Neural cell (in vitro differentiated cells): ENCODE results near the gene ST6GALNAC3. TPM values are rescaled to one million over a fixed set of nuclear protein-coding genes. Genes with fewer than 3 reads are reported as not detected.

Experiments
- H2AFZ ChIP-seq: fragments of 200-600, 300-800 bp; sonication (generic), shearing (Covaris generic); 2 replicates; pipeline ENCODE4 v1.6.0; 2014; ENCODE audit warnings: low read depth, mild to moderate bottlenecking, antibody characterized with exemption, low read length, moderate library complexity
- H3F3A ChIP-seq: fragments of 200-600 bp; shearing (Covaris generic); 2 replicates; pipeline ENCODE4 v1.6.1; 2016; ENCODE audit warnings: mild to moderate bottlenecking, moderate library complexity, mixed read lengths, antibody characterized with exemption, low read length; ENCODE audit not compliant: insufficient read depth, poor library complexity, severe bottlenecking
- H3K27ac ChIP-seq: fragments of 200-600, 300-800 bp; sonication (generic), shearing (Covaris generic); 2 replicates; pipeline ENCODE4 v1.5.1; 2014; ENCODE audit warnings: mild to moderate bottlenecking, low read length, moderate library complexity
- H3K27me3 ChIP-seq: fragments of 300-800, 200-600 bp; sonication (generic), shearing (Covaris generic); 2 replicates; pipeline ENCODE4 v1.6.0; 2014; ENCODE audit warnings: mild to moderate bottlenecking, low read depth, low read length, moderate library complexity; ENCODE audit not compliant: insufficient read depth
- H3K36me3 ChIP-seq: fragments of 300-800, 200-600 bp; sonication (generic), shearing (Covaris generic); 2 replicates; pipeline ENCODE4 v1.5.1; 2014; ENCODE audit warnings: mild to moderate bottlenecking, antibody characterized with exemption, low read length, moderate library complexity; ENCODE audit not compliant: insufficient read depth
- H3K4me2 ChIP-seq: fragments of 300-800, 200-600 bp; sonication (generic), shearing (Covaris generic); 2 replicates; pipeline ENCODE4 v1.6.0; 2014; ENCODE audit warnings: mild to moderate bottlenecking, low read length
- H3K4me3 ChIP-seq: fragments of 300-800, 200-600 bp; sonication (generic), shearing (Covaris generic); 2 replicates; pipeline ENCODE4 v1.5.1; 2014; ENCODE audit warnings: mild to moderate bottlenecking, low read length, moderate library complexity
- H3K79me2 ChIP-seq: fragments of 200-600 bp; shearing (Covaris generic); replicated peaks from 2 replicates; pipeline ENCODE4 v1.6.0; 2014; ENCODE audit warnings: mild to moderate bottlenecking, low read length, moderate library complexity; ENCODE audit not compliant: insufficient read depth
- H3K9ac ChIP-seq: fragments of 300-800, 200-600 bp; sonication (generic), shearing (Covaris generic); 2 replicates; pipeline ENCODE4 v1.6.1; 2016; ENCODE audit warnings: mild to moderate bottlenecking, low read length, mixed read lengths
- H3K9me2 ChIP-seq: fragments of 200-600 bp; shearing (Covaris generic); 2 replicates; pipeline ENCODE4 v1.6.1; 2016; ENCODE audit warnings: mild to moderate bottlenecking, low read length, mixed read lengths; ENCODE audit not compliant: insufficient read depth
- H3K9me3 ChIP-seq: fragments of 200-600, 300-800 bp; sonication (generic), shearing (Covaris generic); 2 replicates; pipeline ENCODE4 v1.6.1; 2016; ENCODE audit warnings: mild to moderate bottlenecking, mixed run types, low read length, moderate library complexity, mixed read lengths
- H4K20me1 ChIP-seq: fragments of 200-600 bp; shearing (Covaris generic); 2 replicates; pipeline ENCODE4 v1.6.1; 2016; ENCODE audit warnings: mild to moderate bottlenecking, mixed run types; ENCODE audit not compliant: insufficient read depth
- EP300 ChIP-seq: fragments of 450-650 bp; conservative IDR thresholded peaks from 2 replicates; pipeline ENCODE4 v1.6.1; 2014; ENCODE audit warnings: antibody characterized with exemption, mild to moderate bottlenecking, moderate library complexity; ENCODE audit not compliant: poor library complexity, severe bottlenecking
- EZH2 ChIP-seq: fragments of 200-600, 300-800 bp; shearing (Covaris generic), sonication (generic); IDR thresholded peaks from 2 replicates; pipeline ENCODE4 v1.6.1; 2014; ENCODE audit warnings: antibody characterized with exemption, low read length, borderline replicate concordance, mild to moderate bottlenecking; ENCODE audit not compliant: insufficient read depth, poor library complexity, severe bottlenecking
- MXI1 ChIP-seq: fragments of 450-650 bp; conservative IDR thresholded peaks from 2 replicates; pipeline ENCODE4 v1.6.1; 2014; ENCODE audit warnings: antibody characterized with exemption, mild to moderate bottlenecking; ENCODE audit not compliant: poor library complexity, severe bottlenecking
- POLR2AphosphoS5 ChIP-seq: IDR thresholded peaks from 2 replicates; pipeline ENCODE4 v1.6.1; 2012
- RAD21 ChIP-seq: fragments of 450-650 bp; conservative IDR thresholded peaks from 2 replicates; pipeline ENCODE4 v1.6.1; 2014; ENCODE audit warnings: antibody characterized with exemption, mild to moderate bottlenecking, moderate library complexity
- SMC3 ChIP-seq: fragments of 450-650 bp; conservative IDR thresholded peaks from 2 replicates; pipeline ENCODE4 v1.6.1; 2014; ENCODE audit warnings: antibody characterized with exemption, mild to moderate bottlenecking, moderate library complexity; ENCODE audit not compliant: poor library complexity
- TAF1 ChIP-seq: IDR thresholded peaks from 2 replicates; pipeline ENCODE4 v1.6.1; 2012; ENCODE audit warnings: low read depth
- polyA plus RNA-seq: library from polyadenylated mRNA; depleted of rRNA; stranded (reverse); fragments of >200 nt; gene quantifications from 2 replicates; pipeline ENCODE4 v1.2.3, GENCODE V29; 2014
- TF ChIP-seq, protein P1 (sequence below): fragments of 450-650 bp; IDR thresholded peaks from 2 replicates; pipeline ENCODE4 v1.5.1; 2014; ENCODE audit warnings: antibody characterized with exemption, mild to moderate bottlenecking, moderate library complexity; ENCODE audit not compliant: poor library complexity, severe bottlenecking
- TF ChIP-seq, protein P2 (sequence below): IDR thresholded peaks from 2 replicates; pipeline ENCODE4 v1.6.1; 2012; ENCODE audit warnings: borderline replicate concordance

ST6GALNAC3 gene
- polyA plus RNA-seq, 1 donor from 2014 or later = 3.6 TPM

DNA sequence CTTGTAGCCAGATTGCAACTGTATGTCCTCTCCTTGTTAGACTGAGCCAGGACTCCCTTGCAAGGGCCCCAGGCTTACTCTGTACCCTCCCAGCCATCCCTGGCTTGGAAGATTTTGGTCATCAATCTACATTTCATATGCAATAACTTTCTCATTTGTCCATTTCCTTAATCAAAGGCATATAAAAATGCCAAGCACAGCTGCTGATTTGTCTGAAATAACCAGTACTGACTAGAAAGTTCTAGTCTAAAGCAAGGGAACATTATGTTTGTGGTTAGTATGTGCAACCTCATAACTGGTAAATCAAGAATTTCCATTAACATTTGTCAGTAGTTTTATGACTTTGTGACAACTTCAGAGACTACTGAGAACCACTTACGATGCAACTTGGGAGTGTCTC, 370.2 kb downstream of the ST6GALNAC3 start:
- Histone ChIP-seq H3K9ac (no peak overlapping the region), H3K36me3 (no peaks in the 10 kb centered on the region), H2AFZ (no peak overlapping the region), H3K9me2 (no peaks in the 10 kb centered on the region), H3K9me3 (peaks cover 4% of the 10 kb centered on the region), H3F3A (no peaks in the 10 kb centered on the region), H3K4me3 (no peak overlapping the region), H3K27me3 (no peaks in the 10 kb centered on the region), H3K27ac (no peak overlapping the region), H3K4me2 (no peak overlapping the region), H4K20me1 (no peaks in the 10 kb centered on the region), H3K79me2 (no peaks in the 10 kb centered on the region)
- TF ChIP-seq, protein P1, sequence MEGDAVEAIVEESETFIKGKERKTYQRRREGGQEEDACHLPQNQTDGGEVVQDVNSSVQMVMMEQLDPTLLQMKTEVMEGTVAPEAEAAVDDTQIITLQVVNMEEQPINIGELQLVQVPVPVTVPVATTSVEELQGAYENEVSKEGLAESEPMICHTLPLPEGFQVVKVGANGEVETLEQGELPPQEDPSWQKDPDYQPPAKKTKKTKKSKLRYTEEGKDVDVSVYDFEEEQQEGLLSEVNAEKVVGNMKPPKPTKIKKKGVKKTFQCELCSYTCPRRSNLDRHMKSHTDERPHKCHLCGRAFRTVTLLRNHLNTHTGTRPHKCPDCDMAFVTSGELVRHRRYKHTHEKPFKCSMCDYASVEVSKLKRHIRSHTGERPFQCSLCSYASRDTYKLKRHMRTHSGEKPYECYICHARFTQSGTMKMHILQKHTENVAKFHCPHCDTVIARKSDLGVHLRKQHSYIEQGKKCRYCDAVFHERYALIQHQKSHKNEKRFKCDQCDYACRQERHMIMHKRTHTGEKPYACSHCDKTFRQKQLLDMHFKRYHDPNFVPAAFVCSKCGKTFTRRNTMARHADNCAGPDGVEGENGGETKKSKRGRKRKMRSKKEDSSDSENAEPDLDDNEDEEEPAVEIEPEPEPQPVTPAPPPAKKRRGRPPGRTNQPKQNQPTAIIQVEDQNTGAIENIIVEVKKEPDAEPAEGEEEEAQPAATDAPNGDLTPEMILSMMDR = no peak
- no peak for TF ChIP-seq POLR2AphosphoS5
- no peak for TF ChIP-seq TAF1
- TF ChIP-seq, protein P2, sequence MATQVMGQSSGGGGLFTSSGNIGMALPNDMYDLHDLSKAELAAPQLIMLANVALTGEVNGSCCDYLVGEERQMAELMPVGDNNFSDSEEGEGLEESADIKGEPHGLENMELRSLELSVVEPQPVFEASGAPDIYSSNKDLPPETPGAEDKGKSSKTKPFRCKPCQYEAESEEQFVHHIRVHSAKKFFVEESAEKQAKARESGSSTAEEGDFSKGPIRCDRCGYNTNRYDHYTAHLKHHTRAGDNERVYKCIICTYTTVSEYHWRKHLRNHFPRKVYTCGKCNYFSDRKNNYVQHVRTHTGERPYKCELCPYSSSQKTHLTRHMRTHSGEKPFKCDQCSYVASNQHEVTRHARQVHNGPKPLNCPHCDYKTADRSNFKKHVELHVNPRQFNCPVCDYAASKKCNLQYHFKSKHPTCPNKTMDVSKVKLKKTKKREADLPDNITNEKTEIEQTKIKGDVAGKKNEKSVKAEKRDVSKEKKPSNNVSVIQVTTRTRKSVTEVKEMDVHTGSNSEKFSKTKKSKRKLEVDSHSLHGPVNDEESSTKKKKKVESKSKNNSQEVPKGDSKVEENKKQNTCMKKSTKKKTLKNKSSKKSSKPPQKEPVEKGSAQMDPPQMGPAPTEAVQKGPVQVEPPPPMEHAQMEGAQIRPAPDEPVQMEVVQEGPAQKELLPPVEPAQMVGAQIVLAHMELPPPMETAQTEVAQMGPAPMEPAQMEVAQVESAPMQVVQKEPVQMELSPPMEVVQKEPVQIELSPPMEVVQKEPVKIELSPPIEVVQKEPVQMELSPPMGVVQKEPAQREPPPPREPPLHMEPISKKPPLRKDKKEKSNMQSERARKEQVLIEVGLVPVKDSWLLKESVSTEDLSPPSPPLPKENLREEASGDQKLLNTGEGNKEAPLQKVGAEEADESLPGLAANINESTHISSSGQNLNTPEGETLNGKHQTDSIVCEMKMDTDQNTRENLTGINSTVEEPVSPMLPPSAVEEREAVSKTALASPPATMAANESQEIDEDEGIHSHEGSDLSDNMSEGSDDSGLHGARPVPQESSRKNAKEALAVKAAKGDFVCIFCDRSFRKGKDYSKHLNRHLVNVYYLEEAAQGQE = no peak
- TF ChIP-seq SMC3 = no peak
- no peak for TF ChIP-seq EP300
- no peak for TF ChIP-seq EZH2
- TF ChIP-seq MXI1 = no peak
- no peak for TF ChIP-seq RAD21

DNA sequence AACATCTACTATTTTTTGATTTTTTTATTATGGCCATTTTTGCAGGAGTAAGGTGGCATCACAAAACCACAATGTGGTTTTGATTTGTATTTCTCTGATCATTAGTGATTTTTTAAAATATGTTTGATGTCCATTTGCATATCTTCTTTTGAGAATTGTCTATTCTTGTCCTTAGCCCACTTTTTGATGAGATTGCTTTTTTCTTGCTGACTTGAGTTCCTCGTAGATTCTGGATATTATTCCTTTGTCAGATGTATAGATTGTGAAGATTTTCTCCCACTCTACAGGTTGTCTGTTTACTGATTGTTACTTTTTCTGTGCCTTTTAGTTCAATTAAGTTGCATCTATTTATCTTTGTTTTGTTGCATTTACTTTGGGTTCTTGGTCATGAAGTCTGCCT, 375.7 kb downstream of the ST6GALNAC3 start:
- Histone ChIP-seq H3K27ac (no peak overlapping the region), H4K20me1 (no peaks in the 10 kb centered on the region), H3F3A (no peaks in the 10 kb centered on the region), H3K9me3 (peaks cover 4% of the 10 kb centered on the region), H3K9ac (no peak overlapping the region), H3K4me3 (no peak overlapping the region), H3K79me2 (no peaks in the 10 kb centered on the region), H3K9me2 (no peaks in the 10 kb centered on the region), H3K27me3 (no peaks in the 10 kb centered on the region), H2AFZ (no peak overlapping the region), H3K36me3 (no peaks in the 10 kb centered on the region), H3K4me2 (no peak overlapping the region)
- TF ChIP-seq, protein P1 = no peak
- no peak for TF ChIP-seq POLR2AphosphoS5
- TF ChIP-seq EZH2 = no peak
- TF ChIP-seq RAD21 = no peak
- TF ChIP-seq, protein P2 = no peak
